AG08396 (cell line): ENCODE measurements around the gene ESRRB.

Source experiments
- DNase-seq: peaks from one replicate; pipeline ENCODE4 v3.0.0; 2012; ENCODE audit warnings: low spot score, mixed read lengths

Gene ESRRB

GRCh38 chr14:76450476-76450875 is 74.5 kb downstream of the ESRRB start:
- DNase-seq = no peak

- DNase-seq = peak; percentile 47
Measured at GRCh38 chr14:76456200-76456599, 80.3 kb downstream of the ESRRB start.

- no peak for DNase-seq
Measured at GRCh38 chr14:76456891-76457586, 81.1 kb downstream of the ESRRB start.

- DNase-seq = no peak
Measured at GRCh38 chr14:76457841-76458240, 81.9 kb downstream of the ESRRB start.

GRCh38 chr14:76461886-76462285 is 85.9 kb downstream of the ESRRB start:
- no peak for DNase-seq

- no peak for DNase-seq
Measured at GRCh38 chr14:76462330-76462729, 86.4 kb downstream of the ESRRB start.

- DNase-seq = no peak
Measured at GRCh38 chr14:76463105-76463504, 87.2 kb downstream of the ESRRB start.

- DNase-seq = no peak
Measured at GRCh38 chr14:76464856-76465255, 88.9 kb downstream of the ESRRB start.

- DNase-seq = no peak
Measured at GRCh38 chr14:76465664-76466063, 89.7 kb downstream of the ESRRB start.

GRCh38 chr14:76467711-76468155 is 91.8 kb downstream of the ESRRB start:
- no peak for DNase-seq

- DNase-seq = no peak
Measured at GRCh38 chr14:76472199-76472723, 96.3 kb downstream of the ESRRB start.

GRCh38 chr14:76473481-76474263 is 97.7 kb downstream of the ESRRB start:
- peak; percentile 35 for DNase-seq

GRCh38 chr14:76480426-76480825 is 104.5 kb downstream of the ESRRB start:
- DNase-seq = no peak

- no peak for DNase-seq
Measured at GRCh38 chr14:76484355-76484754, 108.4 kb downstream of the ESRRB start.

- DNase-seq = no peak
Measured at GRCh38 chr14:76486251-76486743, 110.4 kb downstream of the ESRRB start.

GRCh38 chr14:76488551-76488950 is 112.6 kb downstream of the ESRRB start:
- DNase-seq = no peak

- DNase-seq = no peak
Measured at GRCh38 chr14:76489667-76490066, 113.7 kb downstream of the ESRRB start.

- DNase-seq = no peak
Measured at GRCh38 chr14:76490111-76490510, 114.2 kb downstream of the ESRRB start.

GRCh38 chr14:76490735-76491134 is 114.8 kb downstream of the ESRRB start:
- DNase-seq = no peak

GRCh38 chr14:76491172-76491930 is 115.4 kb downstream of the ESRRB start:
- DNase-seq = no peak

- no peak for DNase-seq
Measured at GRCh38 chr14:76495983-76496382, 120.0 kb downstream of the ESRRB start.

GRCh38 chr14:76496595-76496994 is 120.7 kb downstream of the ESRRB start:
- DNase-seq = no peak
